ENCODE measurements around the gene CAGE1. TPM values are rescaled to one million over a fixed set of nuclear protein-coding genes. Genes with fewer than 3 reads are reported as not detected.

Gene CAGE1
- total RNA-seq: under 0.01 and 0.07 TPM in 2 replicates

GRCh38 chr6:7389451-7390225 lies at the start of gene CAGE1, which contains the start of gene RIOK1:
Gene CAGE1 (minus strand): TSS chr6:7389742. CDS start chr6:7387173, 2,569 bp downstream.
Gene RIOK1 (plus strand): TSS chr6:7389808. CDS start chr6:7390003, 195 bp downstream.

DNA sequence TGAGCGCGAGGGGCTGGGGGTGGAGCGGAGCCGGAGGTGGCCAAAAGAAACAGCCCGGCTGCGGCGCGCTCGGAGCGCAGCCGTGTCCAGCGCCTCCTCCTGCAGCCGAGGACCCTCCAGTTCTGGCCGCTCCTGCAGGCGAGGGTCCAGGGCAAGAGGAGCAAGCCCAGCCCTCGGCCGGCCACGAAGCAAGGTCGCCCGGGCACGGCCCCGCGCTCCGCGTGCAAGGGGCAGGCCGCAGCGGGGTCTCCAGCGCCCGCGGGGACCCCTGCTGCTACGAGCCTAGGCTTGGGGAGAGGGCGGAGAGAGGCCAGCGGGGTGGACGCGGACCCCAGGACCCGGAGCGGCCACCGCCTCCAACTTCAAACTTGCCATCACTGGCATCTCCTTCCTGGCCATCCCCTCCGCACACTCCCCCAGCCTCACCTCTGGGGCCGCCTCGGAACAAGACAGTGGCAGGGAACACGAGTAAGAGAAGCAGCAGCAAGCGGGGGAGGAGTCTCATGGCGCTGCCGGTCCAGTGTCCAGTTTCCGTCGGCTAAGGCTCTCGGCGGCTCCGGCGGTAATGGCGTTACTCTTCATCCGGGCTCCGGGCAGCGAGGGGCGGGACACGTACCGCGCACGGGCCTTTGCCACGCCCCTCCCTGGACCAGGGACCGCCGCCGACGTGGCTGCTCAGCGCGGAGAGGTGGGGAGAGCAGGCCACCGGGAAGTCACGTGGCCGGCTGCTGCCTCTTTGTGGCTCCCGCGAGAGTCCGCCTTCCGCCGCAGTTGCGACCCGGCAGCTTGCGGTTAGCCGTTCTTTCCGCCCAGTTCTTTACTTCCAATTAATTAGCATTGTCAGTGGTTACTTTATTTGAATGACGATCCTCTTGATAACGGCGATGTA lies 76.7 kb downstream of the CAGE1 start, which contains the start of gene SSR1:
TSS of gene SSR1 (minus strand) at position 584 of the 889 bp plus-strand sequence. CDS start at position 505, 79 bp downstream.

Other genes with a start within 250 kb of the CAGE1 start
- 180 and 200 TPM in 2 replicates for gene SSR1, start 76.5 kb downstream of the CAGE1 start, total RNA-seq
- 23.2 and 32.0 TPM in 2 replicates for gene RIOK1, start 66 bp upstream of the CAGE1 start, total RNA-seq
- under 0.01 and 0.22 TPM in 2 replicates for gene DSP, start 151.9 kb upstream of the CAGE1 start, total RNA-seq
- 26.9 and 28.9 TPM in 2 replicates for gene SNRNP48, start 200.5 kb upstream of the CAGE1 start, total RNA-seq